Neural progenitor cell (in vitro differentiated cells): Measurements from ENCODE around the gene CERS2. TPM values are rescaled to one million over a fixed set of nuclear protein-coding genes. Genes with fewer than 3 reads are reported as not detected.

Experiments
- DNase-seq: peaks from one replicate; pipeline ENCODE4 v3.0.0-alpha.2; 2016; ENCODE audit warnings: low spot score
- H2AFZ ChIP-seq: fragments of 200-600 bp; sonication (generic); replicated peaks from 2 replicates; pipeline ENCODE4 v1.6.1; 2016; ENCODE audit warnings: antibody characterized with exemption
- H3F3A ChIP-seq: fragments of 200-600 bp; sonication (generic); 2 replicates; pipeline ENCODE4 v1.6.1; 2016; ENCODE audit warnings: antibody characterized with exemption, low read depth
- H3K27ac ChIP-seq: fragments of 200-600 bp; sonication (generic); 2 replicates; pipeline ENCODE4 v1.5.1; 2016; ENCODE audit warnings: mild to moderate bottlenecking
- H3K27me3 ChIP-seq: fragments of 200-600 bp; sonication (generic); 2 replicates; pipeline ENCODE4 v1.6.1; 2016; ENCODE audit warnings: mild to moderate bottlenecking, moderate library complexity
- H3K36me3 ChIP-seq: fragments of 200-600 bp; sonication (generic); 2 replicates; pipeline ENCODE4 v1.5.1; 2016
- H3K4me1 ChIP-seq: fragments of 200-600 bp; sonication (generic); 2 replicates; pipeline ENCODE4 v1.6.1; 2016; ENCODE audit warnings: mixed run types
- H3K4me2 ChIP-seq: fragments of 200-600 bp; sonication (generic); 2 replicates; pipeline ENCODE4 v1.6.1; 2016
- H3K4me3 ChIP-seq: fragments of 200-600 bp; sonication (generic); 2 replicates; pipeline ENCODE4 v1.5.1; 2016
- H3K79me2 ChIP-seq: fragments of 200-600 bp; sonication (generic); 2 replicates; pipeline ENCODE4 v1.6.1; 2016; ENCODE audit warnings: low read depth
- H3K9ac ChIP-seq: fragments of 200-600 bp; sonication (generic); 2 replicates; pipeline ENCODE4 v1.6.1; 2016
- H3K9me3 ChIP-seq: fragments of 200-600 bp; sonication (generic); 2 replicates; pipeline ENCODE4 v1.5.1; 2016; ENCODE audit warnings: low read depth
- H4K20me1 ChIP-seq: fragments of 200-600 bp; sonication (generic); 2 replicates; pipeline ENCODE4 v1.6.1; 2016; ENCODE audit warnings: low read depth
- H3K27ac Mint-ChIP-seq: 3 replicates; pipeline ENCODE4 v1.8.0; 2021; ENCODE audit warnings: mixed read lengths
- H3K27me3 Mint-ChIP-seq: 2 replicates; pipeline ENCODE4 v1.8.0; 2022; ENCODE audit warnings: low read depth, mild to moderate bottlenecking, inconsistent platforms, moderate library complexity, mixed read lengths; ENCODE audit not compliant: insufficient read depth
- H3K36me3 Mint-ChIP-seq: 3 replicates; pipeline ENCODE4 v1.8.0; 2021; ENCODE audit warnings: mixed read lengths
- H3K4me1 Mint-ChIP-seq: 3 replicates; pipeline ENCODE4 v1.8.0; 2021; ENCODE audit warnings: mixed read lengths
- H3K4me3 Mint-ChIP-seq: 3 replicates; pipeline ENCODE4 v1.8.0; 2021; ENCODE audit warnings: mild to moderate bottlenecking, moderate library complexity, mixed read lengths
- H3K9me3 Mint-ChIP-seq: 3 replicates; pipeline ENCODE4 v1.8.0; 2020; ENCODE audit warnings: mixed read lengths
- CTCF ChIP-seq: fragments of 200-600 bp; sonication (generic); IDR thresholded peaks from 2 replicates; pipeline ENCODE4 v1.5.1; 2017; ENCODE audit warnings: antibody characterized with exemption, mild to moderate bottlenecking
- EZH2 ChIP-seq: fragments of 200-600 bp; sonication (generic); IDR thresholded peaks from 2 replicates; pipeline ENCODE4 v1.6.1; 2017; ENCODE audit warnings: antibody characterized with exemption, mild to moderate bottlenecking, moderate library complexity
- EZH2phosphoT487 ChIP-seq: fragments of 200-600 bp; sonication (generic); IDR thresholded peaks from 2 replicates; pipeline ENCODE4 v1.6.1; 2017; ENCODE audit warnings: antibody characterized with exemption
- total RNA-seq: library from RNA; depleted of rRNA; stranded (reverse); fragments of >200 nt; gene quantifications from 2 replicates; pipeline ENCODE4 v1.2.3, GENCODE V29; 2015; ENCODE audit warnings: low replicate concordance

The CERS2 gene
- total RNA-seq, 1 donor from 2014 or later: 104 TPM

GRCh38 chr1:150997949-150998348, 23.3 kb upstream of the CERS2 start:
- Histone ChIP-seq H3K79me2 (no peaks in the 10 kb centered on the region), H2AFZ (no peak overlapping the region), H3K36me3 (no peaks in the 10 kb centered on the region), H3K9me3 (no peaks in the 10 kb centered on the region), H3K4me1 (peaks cover 3% of the 10 kb centered on the region), H4K20me1 (no peaks in the 10 kb centered on the region), H3K4me3 (no peak overlapping the region), H3F3A (no peaks in the 10 kb centered on the region), H3K27ac (no peak overlapping the region), H3K4me2 (no peak overlapping the region), H3K27me3 (no peaks in the 10 kb centered on the region), H3K9ac (no peak overlapping the region)
- TF ChIP-seq EZH2phosphoT487 (no peak), EZH2 (no peak), CTCF (no peak)
- no peak for DNase-seq
- Mint-ChIP-seq H3K9me3 (no peaks in the 10 kb centered on the region), H3K27me3 (peaks cover 3% of the 10 kb centered on the region), H3K4me1 (peaks cover 10% of the 10 kb centered on the region), H3K4me3 (no peak overlapping the region), H3K36me3 (peaks cover 18% of the 10 kb centered on the region), H3K27ac (no peak overlapping the region)

GRCh38 chr1:150997126-150997872, 22.7 kb upstream of the CERS2 start:
- Histone ChIP-seq H3K36me3 (no peaks in the 10 kb centered on the region), H3F3A (no peaks in the 10 kb centered on the region), H3K79me2 (no peaks in the 10 kb centered on the region), H4K20me1 (no peaks in the 10 kb centered on the region), H3K9me3 (no peaks in the 10 kb centered on the region), H2AFZ (no peak overlapping the region), H3K9ac (no peak overlapping the region), H3K4me2 (no peak overlapping the region), H3K4me1 (peaks cover 3% of the 10 kb centered on the region), H3K27ac (no peak overlapping the region), H3K27me3 (no peaks in the 10 kb centered on the region), H3K4me3 (no peak overlapping the region)
- peaks cover 15% of the 10 kb centered on the region for H3K36me3 Mint-ChIP-seq
- H3K9me3 Mint-ChIP-seq: no peaks in the 10 kb centered on the region
- TF ChIP-seq EZH2: no peak
- no peak for TF ChIP-seq CTCF
- TF ChIP-seq EZH2phosphoT487: no peak
- peaks cover 6% of the 10 kb centered on the region for H3K4me1 Mint-ChIP-seq
- no peak overlapping the region for H3K27ac Mint-ChIP-seq
- H3K4me3 Mint-ChIP-seq: no peak overlapping the region
- peaks cover 3% of the 10 kb centered on the region for H3K27me3 Mint-ChIP-seq
- no peak for DNase-seq

- Histone ChIP-seq H4K20me1 (no peaks in the 10 kb centered on the region), H3F3A (no peaks in the 10 kb centered on the region), H3K27me3 (no peaks in the 10 kb centered on the region), H3K4me2 (no peak overlapping the region), H2AFZ (peak overlapping the region; percentile 73), H3K4me1 (peaks cover 3% of the 10 kb centered on the region), H3K27ac (no peak overlapping the region), H3K4me3 (no peak overlapping the region), H3K79me2 (no peaks in the 10 kb centered on the region), H3K9me3 (no peaks in the 10 kb centered on the region), H3K9ac (no peak overlapping the region), H3K36me3 (no peaks in the 10 kb centered on the region)
- Mint-ChIP-seq H3K27ac (peak overlapping the region; percentile 78), H3K9me3 (no peaks in the 10 kb centered on the region), H3K4me3 (peak overlapping the region; percentile 66), H3K27me3 (peaks cover 2% of the 10 kb centered on the region), H3K36me3 (peaks cover 7% of the 10 kb centered on the region), H3K4me1 (peaks cover 6% of the 10 kb centered on the region)
- peak; percentile 60 for DNase-seq
- peak; percentile 85 for TF ChIP-seq CTCF
- no peak for TF ChIP-seq EZH2phosphoT487
Observed at GRCh38 chr1:150995896-150996295, 21.3 kb upstream of the CERS2 start.
